Ovary (tissue), 3 donors: Measurements from ENCODE around the gene MLPH.

Experiments used
- POLR2A ChIP-seq: fragments of 450-650 bp; IDR thresholded peaks from one replicate; pipeline ENCODE4 v1.6.1; 2017; ENCODE audit warnings: antibody characterized with exemption, mild to moderate bottlenecking, moderate library complexity
- TF ChIP-seq, protein P1 (sequence below), 3 donors: fragments of 450-650 bp in 2 of 3; fragments of 200-600 bp in 1 of 3; IDR thresholded peaks; one replicate each; pipeline versions ENCODE4 v1.5.1 to v1.8.0; 2016 to 2022; ENCODE audit warnings: antibody characterized with exemption in 3 of 3, mild to moderate bottlenecking in 1 of 3
- donor health status: DM: no; HTN: no; CAD: no.

- TF ChIP-seq, protein P1, sequence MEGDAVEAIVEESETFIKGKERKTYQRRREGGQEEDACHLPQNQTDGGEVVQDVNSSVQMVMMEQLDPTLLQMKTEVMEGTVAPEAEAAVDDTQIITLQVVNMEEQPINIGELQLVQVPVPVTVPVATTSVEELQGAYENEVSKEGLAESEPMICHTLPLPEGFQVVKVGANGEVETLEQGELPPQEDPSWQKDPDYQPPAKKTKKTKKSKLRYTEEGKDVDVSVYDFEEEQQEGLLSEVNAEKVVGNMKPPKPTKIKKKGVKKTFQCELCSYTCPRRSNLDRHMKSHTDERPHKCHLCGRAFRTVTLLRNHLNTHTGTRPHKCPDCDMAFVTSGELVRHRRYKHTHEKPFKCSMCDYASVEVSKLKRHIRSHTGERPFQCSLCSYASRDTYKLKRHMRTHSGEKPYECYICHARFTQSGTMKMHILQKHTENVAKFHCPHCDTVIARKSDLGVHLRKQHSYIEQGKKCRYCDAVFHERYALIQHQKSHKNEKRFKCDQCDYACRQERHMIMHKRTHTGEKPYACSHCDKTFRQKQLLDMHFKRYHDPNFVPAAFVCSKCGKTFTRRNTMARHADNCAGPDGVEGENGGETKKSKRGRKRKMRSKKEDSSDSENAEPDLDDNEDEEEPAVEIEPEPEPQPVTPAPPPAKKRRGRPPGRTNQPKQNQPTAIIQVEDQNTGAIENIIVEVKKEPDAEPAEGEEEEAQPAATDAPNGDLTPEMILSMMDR (IDR thresholded peaks at IDR 0.05), result no peak
- TF ChIP-seq POLR2A, result no peak
Measured at GRCh38 chr2:237542001-237542704, 55.1 kb downstream of the MLPH start.
